Daoy (cell line): Measurements from ENCODE around the gene ZNF644. TPM values are rescaled to one million over a fixed set of nuclear protein-coding genes. Genes with fewer than 3 reads are reported as not detected.

ENCODE experiments used
- DNase-seq: peaks from one replicate; pipeline ENCODE4 v3.0.0-alpha.2; 2015; ENCODE audit warnings: low read depth
- total RNA-seq: library from RNA; depleted of rRNA; stranded (reverse); fragments of >200 nt; shearing (Covaris generic); gene quantifications from 2 replicates; pipeline ENCODE4 v1.2.3, GENCODE V29; 2014

The ZNF644 gene
- total RNA-seq, 1 experiment from 2014 or later = 87.5 TPM

GRCh38 chr1:91020967-91021685, 709 bp downstream of the ZNF644 start:
- peak; percentile 91 for DNase-seq

GRCh38 chr1:91020486-91020885, 1.3 kb downstream of the ZNF644 start:
- DNase-seq = no peak

- no peak for DNase-seq
These were observed 3.8 kb downstream of the ZNF644 start for GRCh38 chr1:91018006-91018405.

- DNase-seq = peak; percentile 37
These were observed 5.9 kb downstream of the ZNF644 start for GRCh38 chr1:91015794-91016550.

GRCh38 chr1:91015358-91015780, 6.5 kb downstream of the ZNF644 start:
- DNase-seq = no peak

GRCh38 chr1:91014475-91014874, 7.4 kb downstream of the ZNF644 start:
- no peak for DNase-seq

GRCh38 chr1:91013302-91013701, 8.5 kb downstream of the ZNF644 start:
- DNase-seq = no peak

GRCh38 chr1:91012196-91012595, 9.6 kb downstream of the ZNF644 start:
- DNase-seq = no peak

GRCh38 chr1:91011726-91012125, 10.1 kb downstream of the ZNF644 start:
- DNase-seq = no peak

GRCh38 chr1:91007827-91008226, 14.0 kb downstream of the ZNF644 start:
- no peak for DNase-seq

- DNase-seq = no peak
These were observed 14.7 kb downstream of the ZNF644 start for GRCh38 chr1:91007092-91007491.

GRCh38 chr1:91006113-91006908, 15.5 kb downstream of the ZNF644 start:
- DNase-seq = no peak

- no peak for DNase-seq
These were observed 16.6 kb downstream of the ZNF644 start for GRCh38 chr1:91005285-91005684.

- DNase-seq = no peak
These were observed 17.7 kb downstream of the ZNF644 start for GRCh38 chr1:91004145-91004544.

- DNase-seq = no peak
These were observed 25.0 kb downstream of the ZNF644 start for GRCh38 chr1:90996742-90997413.

GRCh38 chr1:90995311-90995894, 26.4 kb downstream of the ZNF644 start:
- DNase-seq = no peak

GRCh38 chr1:90994461-90994860, 27.4 kb downstream of the ZNF644 start:
- DNase-seq = no peak

GRCh38 chr1:90993245-90993644, 28.6 kb downstream of the ZNF644 start:
- DNase-seq = no peak

GRCh38 chr1:90990779-90991178, 31.1 kb downstream of the ZNF644 start:
- no peak for DNase-seq

GRCh38 chr1:90989990-90990389, 31.8 kb downstream of the ZNF644 start:
- no peak for DNase-seq

GRCh38 chr1:90989302-90989701, 32.5 kb downstream of the ZNF644 start:
- no peak for DNase-seq
